A549 (cell line): ENCODE data around the gene RNF8. TPM values are rescaled to one million over a fixed set of nuclear protein-coding genes. Genes with fewer than 3 reads are reported as not detected.

Experiments used
- ATAC-seq, 2 experiments: fragments of 200-7000 bp in 1 of 2; fragments of >200 bp in 1 of 2; cut with Nextera tagmentation in 1 of 2; cut with Tn5 transposase in 1 of 2; 3 replicates each; pipeline versions ENCODE4 v1.8.0 to v1.9.1; 2018 to 2020; ENCODE audit warnings: mild to moderate bottlenecking in 1 of 2, moderate library complexity in 1 of 2
- CTCF ChIA-PET: fragments of 300-600 bp; sonication (Branson Sonifier 250); formaldehyde crosslinking; extraction: SDS; loops from one replicate; lab custom pipeline; 2021; ENCODE audit warnings: antibody characterized with exemption, inconsistent platforms; lab: Yijun Ruan, JAX
- POLR2A ChIA-PET: fragments of 350-600 bp; formaldehyde crosslinking; extraction: SDS; loops from one replicate; lab custom pipeline; 2021; ENCODE audit warnings: antibody characterized with exemption, inconsistent platforms; lab: Yijun Ruan, JAX
- DNase-seq, 2 experiments: peaks; one replicate each; pipeline versions ENCODE4 v3.0.0 to v3.0.0-alpha.2; 2011 to 2016; ENCODE audit warnings: low read depth in 1 of 2, low spot score in 1 of 2
- FAIRE-seq: peaks from 2 replicates; lab custom pipeline; 2011; peaks lifted over from hg19 to GRCh38; lab: Jason Lieb, UNC
- H3K27ac ChIP-seq, 2 experiments: fragments of >200 bp; sonication (Bioruptor Twin); formaldehyde crosslinking; 3 replicates each; pipeline ENCODE4 v1.5.1; 2016 to 2017
- H3K4me1 ChIP-seq: fragments of >200 bp; sonication (Bioruptor Twin); formaldehyde crosslinking; 3 replicates; pipeline ENCODE4 v1.6.1; 2016
- H3K4me2 ChIP-seq: fragments of >200 bp; sonication (Bioruptor Twin); formaldehyde crosslinking; 3 replicates; pipeline ENCODE4 v1.6.1; 2016
- H3K4me3 ChIP-seq: fragments of >200 bp; sonication (Bioruptor Twin); formaldehyde crosslinking; 3 replicates; pipeline ENCODE4 v1.5.1; 2016
- H3K9me3 ChIP-seq: fragments of >200 bp; sonication (Bioruptor Twin); formaldehyde crosslinking; 3 replicates; pipeline ENCODE4 v1.6.1; 2016
- BHLHE40 ChIP-seq: IDR thresholded peaks from 2 replicates; pipeline ENCODE4 v1.6.1; 2012; ENCODE audit warnings: low read depth, low read length, inconsistent platforms
- CBX2 ChIP-seq: fragments of 200-600 bp; sonication (generic); IDR thresholded peaks from 2 replicates; pipeline ENCODE4 v1.6.1; 2016; ENCODE audit warnings: low read depth, mild to moderate bottlenecking, borderline replicate concordance
- EHF ChIP-seq: fragments of 250-450 bp; sonication (Bioruptor Pico); IDR thresholded peaks from 2 replicates; pipeline ENCODE4 v1.5.0; 2020; ENCODE audit warnings: mild to moderate bottlenecking
- HEYL ChIP-seq: fragments of 250-450 bp; sonication (Bioruptor Pico); IDR thresholded peaks from 2 replicates; pipeline ENCODE4 v1.8.0; 2021; ENCODE audit warnings: mild to moderate bottlenecking, moderate library complexity
- HMGXB4 ChIP-seq: fragments of 250-450 bp; sonication (Bioruptor Pico); IDR thresholded peaks from 2 replicates; pipeline ENCODE4 v1.5.0; 2021; ENCODE audit warnings: mild to moderate bottlenecking, moderate library complexity, borderline replicate concordance
- KDM5A ChIP-seq: fragments of 200-600 bp; sonication (generic); IDR thresholded peaks from 2 replicates; pipeline ENCODE4 v1.6.1; 2016; ENCODE audit warnings: antibody characterized with exemption, mild to moderate bottlenecking
- NFE2L2 ChIP-seq: fragments of 150-350 bp; conservative IDR thresholded peaks from 2 replicates; pipeline ENCODE4 v1.6.1; 2014; ENCODE audit warnings: low read length
- PHF8 ChIP-seq: fragments of 200-600 bp; sonication (generic); IDR thresholded peaks from 2 replicates; pipeline ENCODE4 v1.6.1; 2016; ENCODE audit warnings: low read depth, mild to moderate bottlenecking, antibody characterized with exemption, moderate library complexity, borderline replicate concordance
- RARB ChIP-seq: fragments of 250-450 bp; sonication (Bioruptor Pico); IDR thresholded peaks from 2 replicates; pipeline ENCODE4 v1.8.0; 2021; ENCODE audit warnings: mild to moderate bottlenecking, moderate library complexity
- ZC3H11A ChIP-seq: fragments of 450-650 bp; IDR thresholded peaks from 2 replicates; pipeline ENCODE4 v1.6.1; 2014; ENCODE audit warnings: antibody characterized with exemption, mild to moderate bottlenecking
- ZFP36 ChIP-seq: fragments of 450-650 bp; IDR thresholded peaks from 2 replicates; pipeline ENCODE4 v1.6.1; 2014; ENCODE audit warnings: borderline replicate concordance; ENCODE audit not compliant: partially characterized antibody
- WGBS: methylation state at CpG from one replicate; pipeline ENCODE4 v1.1.6; 2017; ENCODE audit errors: missing lambda C conversion rate; 5-methylcytosine and 5-hydroxymethylcytosine counted together
- polyA plus RNA-seq, 4 experiments: library from polyadenylated mRNA; depleted of rRNA in 3 of 4; stranded (reverse); fragments of >200 nt; fragmentation: RNase III in 1 of 4; extraction: RNeasy Plus Mini Kit Qiagen cat#74134 plus additional on column Dnase treatment in 1 of 4; gene quantifications; 2 replicates in 3 of 4; 3 replicates in 1 of 4; pipeline ENCODE4 v1.2.3, GENCODE V29; 2011 to 2017
- TF ChIP-seq, protein P1 (sequence below): IDR thresholded peaks from 2 replicates; pipeline ENCODE4 v1.6.1; 2012; ENCODE audit warnings: low read depth, borderline replicate concordance
- TF ChIP-seq, protein P2 (sequence below): fragments of >200 bp; sonication (Bioruptor Twin); formaldehyde crosslinking; IDR thresholded peaks from 2 replicates; pipeline ENCODE4 v1.6.1; 2016
- TF ChIP-seq, protein P3 (sequence below): fragments of 200-600 bp; sonication (generic); IDR thresholded peaks from 2 replicates; pipeline ENCODE4 v1.6.1; 2016; ENCODE audit warnings: antibody characterized with exemption, mild to moderate bottlenecking, moderate library complexity
- TF ChIP-seq, protein P4 (sequence below): fragments of >200 bp; sonication (Bioruptor Twin); formaldehyde crosslinking; IDR thresholded peaks from 3 replicates; pipeline ENCODE4 v1.6.1; 2016
- TF ChIP-seq, protein P5 (sequence below): fragments of 450-650 bp; IDR thresholded peaks from 2 replicates; pipeline ENCODE4 v1.6.1; 2014; ENCODE audit warnings: antibody characterized with exemption
- TF ChIP-seq, protein P6 (sequence below): fragments of 150-350 bp; IDR thresholded peaks from 2 replicates; pipeline ENCODE4 v1.6.1; 2014; ENCODE audit warnings: low read depth, mild to moderate bottlenecking, low read length
- TF ChIP-seq, protein P7 (sequence below): IDR thresholded peaks from 2 replicates; pipeline ENCODE4 v1.6.1; 2012

Gene RNF8
- polyA plus RNA-seq, 2 of the 4 experiments (the other 2 are of a cell fraction), result 21.4 to 22.0 TPM

DNA sequence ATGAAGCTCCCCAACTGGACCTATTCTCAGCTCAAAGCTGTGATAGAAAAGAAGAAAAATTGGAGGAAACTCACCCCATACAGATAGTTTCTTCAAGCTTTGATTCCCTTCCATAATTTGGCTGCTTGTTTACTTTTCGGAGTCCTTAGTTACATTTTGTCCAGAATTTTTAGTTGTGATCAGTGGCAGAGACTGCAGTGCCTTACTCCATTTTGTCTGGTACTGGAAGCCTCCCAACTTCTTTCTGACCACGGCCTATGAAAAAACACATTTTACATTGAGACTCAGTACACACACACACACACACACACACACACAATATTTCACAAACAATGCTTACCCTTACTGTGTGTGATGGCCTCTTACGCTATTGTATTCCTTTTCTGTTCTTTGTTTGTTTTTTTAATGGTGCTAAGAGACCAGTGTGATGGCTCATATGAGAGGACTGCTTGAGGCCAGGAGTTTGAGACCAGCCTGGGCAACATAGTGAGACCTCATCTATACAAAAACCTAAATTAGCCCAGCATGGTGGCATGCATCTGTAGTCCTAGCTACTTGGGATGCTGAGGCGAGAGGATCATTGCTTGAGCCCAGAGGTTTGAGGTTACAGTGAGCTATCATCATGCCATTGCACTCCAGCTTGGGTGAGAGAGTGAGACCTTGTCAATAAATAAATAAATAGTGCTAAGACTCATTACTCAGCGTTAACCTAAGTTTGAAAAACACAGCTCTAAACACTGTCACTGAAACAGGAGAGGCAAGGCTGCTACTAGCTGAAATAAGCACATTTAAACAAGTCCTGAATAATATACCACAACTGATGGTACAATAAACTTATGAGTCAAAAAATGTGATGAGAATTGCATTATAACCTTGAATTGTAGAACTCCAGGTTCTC, 13.8 kb upstream of the RNF8 start:
- Histone ChIP-seq H3K27ac (no peak overlapping the region), H3K4me3 (no peak overlapping the region), H3K4me1 (no peaks in the 10 kb centered on the region), H3K4me2 (no peak overlapping the region), H3K9me3 (no peaks in the 10 kb centered on the region)
- DNase-seq (no peak), FAIRE-seq (no peak), ATAC-seq (no peak)
- CTCF ChIA-PET, result interaction anchor here (0.6 kb wide), 1 partner anchor 300 kb away, joined by 3 read pairs; no protein-coding TSS in a partner anchor
- POLR2A ChIA-PET, result no interaction called here
- WGBS, result 82% methylated on average over 5 of the region's 5 CpGs
- TF ChIP-seq ZC3H11A (no peak), ZFP36 (no peak), CBX2 (no peak), NFE2L2 (no peak), KDM5A (no peak), BHLHE40 (no peak), HEYL (CRISPR knock-in tag) (no peak), RARB (CRISPR knock-in tag) (no peak)
- TF ChIP-seq, protein P1, sequence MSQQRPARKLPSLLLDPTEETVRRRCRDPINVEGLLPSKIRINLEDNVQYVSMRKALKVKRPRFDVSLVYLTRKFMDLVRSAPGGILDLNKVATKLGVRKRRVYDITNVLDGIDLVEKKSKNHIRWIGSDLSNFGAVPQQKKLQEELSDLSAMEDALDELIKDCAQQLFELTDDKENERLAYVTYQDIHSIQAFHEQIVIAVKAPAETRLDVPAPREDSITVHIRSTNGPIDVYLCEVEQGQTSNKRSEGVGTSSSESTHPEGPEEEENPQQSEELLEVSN, result no peak
- TF ChIP-seq, protein P2, sequence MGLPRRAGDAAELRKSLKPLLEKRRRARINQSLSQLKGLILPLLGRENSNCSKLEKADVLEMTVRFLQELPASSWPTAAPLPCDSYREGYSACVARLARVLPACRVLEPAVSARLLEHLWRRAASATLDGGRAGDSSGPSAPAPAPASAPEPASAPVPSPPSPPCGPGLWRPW, result no peak
- TF ChIP-seq, protein P3, sequence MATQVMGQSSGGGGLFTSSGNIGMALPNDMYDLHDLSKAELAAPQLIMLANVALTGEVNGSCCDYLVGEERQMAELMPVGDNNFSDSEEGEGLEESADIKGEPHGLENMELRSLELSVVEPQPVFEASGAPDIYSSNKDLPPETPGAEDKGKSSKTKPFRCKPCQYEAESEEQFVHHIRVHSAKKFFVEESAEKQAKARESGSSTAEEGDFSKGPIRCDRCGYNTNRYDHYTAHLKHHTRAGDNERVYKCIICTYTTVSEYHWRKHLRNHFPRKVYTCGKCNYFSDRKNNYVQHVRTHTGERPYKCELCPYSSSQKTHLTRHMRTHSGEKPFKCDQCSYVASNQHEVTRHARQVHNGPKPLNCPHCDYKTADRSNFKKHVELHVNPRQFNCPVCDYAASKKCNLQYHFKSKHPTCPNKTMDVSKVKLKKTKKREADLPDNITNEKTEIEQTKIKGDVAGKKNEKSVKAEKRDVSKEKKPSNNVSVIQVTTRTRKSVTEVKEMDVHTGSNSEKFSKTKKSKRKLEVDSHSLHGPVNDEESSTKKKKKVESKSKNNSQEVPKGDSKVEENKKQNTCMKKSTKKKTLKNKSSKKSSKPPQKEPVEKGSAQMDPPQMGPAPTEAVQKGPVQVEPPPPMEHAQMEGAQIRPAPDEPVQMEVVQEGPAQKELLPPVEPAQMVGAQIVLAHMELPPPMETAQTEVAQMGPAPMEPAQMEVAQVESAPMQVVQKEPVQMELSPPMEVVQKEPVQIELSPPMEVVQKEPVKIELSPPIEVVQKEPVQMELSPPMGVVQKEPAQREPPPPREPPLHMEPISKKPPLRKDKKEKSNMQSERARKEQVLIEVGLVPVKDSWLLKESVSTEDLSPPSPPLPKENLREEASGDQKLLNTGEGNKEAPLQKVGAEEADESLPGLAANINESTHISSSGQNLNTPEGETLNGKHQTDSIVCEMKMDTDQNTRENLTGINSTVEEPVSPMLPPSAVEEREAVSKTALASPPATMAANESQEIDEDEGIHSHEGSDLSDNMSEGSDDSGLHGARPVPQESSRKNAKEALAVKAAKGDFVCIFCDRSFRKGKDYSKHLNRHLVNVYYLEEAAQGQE, result no peak
- TF ChIP-seq, protein P4, sequence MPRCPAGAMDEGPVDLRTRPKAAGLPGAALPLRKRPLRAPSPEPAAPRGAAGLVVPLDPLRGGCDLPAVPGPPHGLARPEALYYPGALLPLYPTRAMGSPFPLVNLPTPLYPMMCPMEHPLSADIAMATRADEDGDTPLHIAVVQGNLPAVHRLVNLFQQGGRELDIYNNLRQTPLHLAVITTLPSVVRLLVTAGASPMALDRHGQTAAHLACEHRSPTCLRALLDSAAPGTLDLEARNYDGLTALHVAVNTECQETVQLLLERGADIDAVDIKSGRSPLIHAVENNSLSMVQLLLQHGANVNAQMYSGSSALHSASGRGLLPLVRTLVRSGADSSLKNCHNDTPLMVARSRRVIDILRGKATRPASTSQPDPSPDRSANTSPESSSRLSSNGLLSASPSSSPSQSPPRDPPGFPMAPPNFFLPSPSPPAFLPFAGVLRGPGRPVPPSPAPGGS, result no peak
- TF ChIP-seq, protein P5, sequence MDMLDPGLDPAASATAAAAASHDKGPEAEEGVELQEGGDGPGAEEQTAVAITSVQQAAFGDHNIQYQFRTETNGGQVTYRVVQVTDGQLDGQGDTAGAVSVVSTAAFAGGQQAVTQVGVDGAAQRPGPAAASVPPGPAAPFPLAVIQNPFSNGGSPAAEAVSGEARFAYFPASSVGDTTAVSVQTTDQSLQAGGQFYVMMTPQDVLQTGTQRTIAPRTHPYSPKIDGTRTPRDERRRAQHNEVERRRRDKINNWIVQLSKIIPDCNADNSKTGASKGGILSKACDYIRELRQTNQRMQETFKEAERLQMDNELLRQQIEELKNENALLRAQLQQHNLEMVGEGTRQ, result no peak

GRCh38 chr6:37340639-37340943, 13.2 kb upstream of the RNF8 start:
- H3K4me3 ChIP-seq, result no peak overlapping the region
- POLR2A ChIA-PET, result no interaction called here
- no peak for FAIRE-seq
- 53% methylated on average over 4 of the region's 4 CpGs for WGBS
- H3K27ac ChIP-seq, result no peak overlapping the region
- DNase-seq, result no peak
- no peaks in the 10 kb centered on the region for H3K9me3 ChIP-seq
- H3K4me2 ChIP-seq, result no peak overlapping the region
- CTCF ChIA-PET, result interaction anchor here (0.6 kb wide), 1 partner anchor 300 kb away, joined by 3 read pairs; no protein-coding TSS in a partner anchor
- no peaks in the 10 kb centered on the region for H3K4me1 ChIP-seq
- no peak for ATAC-seq
- no peak for TF ChIP-seq PHF8
- no peak for TF ChIP-seq EHF
- TF ChIP-seq, protein P3, result no peak
- TF ChIP-seq, protein P6, sequence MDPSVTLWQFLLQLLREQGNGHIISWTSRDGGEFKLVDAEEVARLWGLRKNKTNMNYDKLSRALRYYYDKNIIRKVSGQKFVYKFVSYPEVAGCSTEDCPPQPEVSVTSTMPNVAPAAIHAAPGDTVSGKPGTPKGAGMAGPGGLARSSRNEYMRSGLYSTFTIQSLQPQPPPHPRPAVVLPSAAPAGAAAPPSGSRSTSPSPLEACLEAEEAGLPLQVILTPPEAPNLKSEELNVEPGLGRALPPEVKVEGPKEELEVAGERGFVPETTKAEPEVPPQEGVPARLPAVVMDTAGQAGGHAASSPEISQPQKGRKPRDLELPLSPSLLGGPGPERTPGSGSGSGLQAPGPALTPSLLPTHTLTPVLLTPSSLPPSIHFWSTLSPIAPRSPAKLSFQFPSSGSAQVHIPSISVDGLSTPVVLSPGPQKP, result no peak
- TF ChIP-seq ZC3H11A, result no peak
- TF ChIP-seq, protein P7, sequence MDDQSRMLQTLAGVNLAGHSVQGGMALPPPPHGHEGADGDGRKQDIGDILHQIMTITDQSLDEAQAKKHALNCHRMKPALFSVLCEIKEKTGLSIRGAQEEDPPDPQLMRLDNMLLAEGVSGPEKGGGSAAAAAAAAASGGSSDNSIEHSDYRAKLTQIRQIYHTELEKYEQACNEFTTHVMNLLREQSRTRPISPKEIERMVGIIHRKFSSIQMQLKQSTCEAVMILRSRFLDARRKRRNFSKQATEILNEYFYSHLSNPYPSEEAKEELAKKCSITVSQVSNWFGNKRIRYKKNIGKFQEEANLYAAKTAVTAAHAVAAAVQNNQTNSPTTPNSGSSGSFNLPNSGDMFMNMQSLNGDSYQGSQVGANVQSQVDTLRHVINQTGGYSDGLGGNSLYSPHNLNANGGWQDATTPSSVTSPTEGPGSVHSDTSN, result no peak
- no peak for TF ChIP-seq HMGXB4 (CRISPR knock-in tag)
